CD14-positive monocyte (primary cell): Measurements from ENCODE around the gene CLEC3A. TPM values are rescaled to one million over a fixed set of nuclear protein-coding genes. Genes with fewer than 3 reads are reported as not detected.

ENCODE experiments used
- DNase-seq, 3 donors: peaks; one replicate each; pipeline ENCODE4 v3.0.0-alpha.2; 2011 to 2022
- H2AFZ ChIP-seq: 2 replicates; pipeline ENCODE4 v1.6.0; 2012; ENCODE audit warnings: mild to moderate bottlenecking, low read depth, low read length, inconsistent platforms; ENCODE audit not compliant: insufficient read depth, poor library complexity, severe bottlenecking
- H3K27ac ChIP-seq, 2 donors: 1 replicate in 1 of 2; 2 replicates in 1 of 2; pipeline ENCODE4 v1.5.1; 2012 to 2013; ENCODE audit warnings: low read length in 2 of 2, control low read depth in 1 of 2, inconsistent platforms in 1 of 2, low read depth in 1 of 2, mild to moderate bottlenecking in 1 of 2
- H3K27me3 ChIP-seq, 2 donors: one replicate each; pipeline versions ENCODE4 v1.6.0 to v1.6.1; 2011 to 2013; ENCODE audit warnings: low read length in 2 of 2; ENCODE audit not compliant: control insufficient read depth in 2 of 2, insufficient read depth in 2 of 2
- H3K36me3 ChIP-seq, 2 donors: replicated peaks in 1 of 2; 1 replicate in 1 of 2; 2 replicates in 1 of 2; pipeline versions ENCODE4 v1.5.1 to v1.6.1; 2012 to 2013; ENCODE audit warnings: low read length in 2 of 2, control low read depth in 1 of 2, inconsistent platforms in 1 of 2, mild to moderate bottlenecking in 1 of 2; ENCODE audit not compliant: insufficient read depth in 2 of 2, control insufficient read depth in 1 of 2
- H3K4me1 ChIP-seq, 2 donors: 1 replicate in 1 of 2; 2 replicates in 1 of 2; pipeline versions ENCODE4 v1.5.1 to v1.6.1; 2012 to 2013; ENCODE audit warnings: low read length in 2 of 2, control low read depth in 1 of 2, inconsistent platforms in 1 of 2, mild to moderate bottlenecking in 1 of 2, moderate library complexity in 1 of 2; ENCODE audit not compliant: insufficient read depth in 2 of 2, control insufficient read depth in 1 of 2
- H3K4me2 ChIP-seq: replicated peaks from 2 replicates; pipeline ENCODE3; 2012; ENCODE audit warnings: low read length, moderate library complexity, mild to moderate bottlenecking; ENCODE audit not compliant: poor library complexity, severe bottlenecking; ENCODE audit errors: extremely low read depth
- H3K4me3 ChIP-seq, 3 experiments: fragments of 200-600 bp in 1 of 3; sonication (generic) in 1 of 3; replicated peaks in 1 of 3; 1 replicate in 2 of 3; 2 replicates in 1 of 3; pipeline ENCODE4 v1.5.1; 2011 to 2013; ENCODE audit warnings: low read length in 3 of 3, mild to moderate bottlenecking in 3 of 3, control low read depth in 2 of 3, low read depth in 2 of 3, inconsistent platforms in 1 of 3, moderate library complexity in 1 of 3
- H3K79me2 ChIP-seq: 2 replicates; pipeline ENCODE4 v1.6.0; 2012; ENCODE audit warnings: mild to moderate bottlenecking, control low read depth, inconsistent platforms, low read length, moderate library complexity; ENCODE audit not compliant: insufficient read depth
- H3K9ac ChIP-seq: 2 replicates; pipeline ENCODE4 v1.6.0; 2017; ENCODE audit warnings: low read length, mild to moderate bottlenecking; ENCODE audit not compliant: insufficient read depth, poor library complexity, severe bottlenecking
- H3K9me3 ChIP-seq, 2 donors: replicated peaks in 1 of 2; 1 replicate in 1 of 2; 2 replicates in 1 of 2; pipeline versions ENCODE4 v1.5.1 to v1.6.1; 2012 to 2013; ENCODE audit warnings: low read length in 2 of 2, control low read depth in 1 of 2; ENCODE audit not compliant: control insufficient read depth in 1 of 2, insufficient read depth in 1 of 2
- H4K20me1 ChIP-seq: 2 replicates; pipeline ENCODE4 v1.6.0; 2012; ENCODE audit warnings: mild to moderate bottlenecking, low read length, control low read depth, moderate library complexity; ENCODE audit not compliant: insufficient read depth
- H3K27ac Mint-ChIP-seq, 7 donors: one replicate each; pipeline ENCODE4 v1.8.0; 2020; ENCODE audit warnings: mild to moderate bottlenecking in 7 of 7, mixed read lengths in 7 of 7, moderate library complexity in 6 of 7, inconsistent platforms in 2 of 7
- H3K27me3 Mint-ChIP-seq, 3 donors: one replicate each; pipeline ENCODE4 v1.8.0; 2021 to 2022; ENCODE audit warnings: low read depth in 3 of 3, mild to moderate bottlenecking in 3 of 3, mixed read lengths in 3 of 3, moderate library complexity in 3 of 3, inconsistent platforms in 1 of 3
- H3K36me3 Mint-ChIP-seq, 2 donors: one replicate each; pipeline ENCODE4 v1.8.0; 2020; ENCODE audit warnings: mixed read lengths in 2 of 2, inconsistent platforms in 1 of 2, mild to moderate bottlenecking in 1 of 2
- H3K4me1 Mint-ChIP-seq: one replicate; pipeline ENCODE4 v1.8.0; 2020; ENCODE audit warnings: mild to moderate bottlenecking, mixed read lengths
- H3K4me3 Mint-ChIP-seq, 2 donors: one replicate each; pipeline ENCODE4 v1.8.0; 2020; ENCODE audit warnings: mild to moderate bottlenecking in 2 of 2, mixed read lengths in 2 of 2, moderate library complexity in 1 of 2
- H3K9me3 Mint-ChIP-seq, 7 donors: one replicate each; pipeline ENCODE4 v1.8.0; 2020 to 2022; ENCODE audit warnings: mixed read lengths in 7 of 7, mild to moderate bottlenecking in 6 of 7, moderate library complexity in 6 of 7, inconsistent platforms in 2 of 7
- CTCF ChIP-seq: fragments of 200-600 bp; IDR thresholded peaks from one replicate; pipeline ENCODE4 v1.8.0; 2022; ENCODE audit warnings: antibody characterized with exemption, mild to moderate bottlenecking
- WGBS: methylation state at CpG from one replicate; pipeline ENCODE4 v1.1.5; 2013; ENCODE audit warnings: missing lambda C conversion rate; ENCODE audit not compliant: insufficient coverage; 5-methylcytosine and 5-hydroxymethylcytosine counted together
- intact Hi-C, 2 donors: fragments of 100-400 bp; cut with micrococcal nuclease; formaldehyde crosslinking; loops; one replicate each; pipeline versions ENCODE4 v1.15.0 to v1.15.1; 2023
- polyA minus RNA-seq: library from RNA; depleted of rRNA, polyadenylated mRNA; stranded (reverse); fragments of >200 nt; gene quantifications from 2 replicates; pipeline ENCODE4 v1.2.3, GENCODE V29; 2012
- polyA plus RNA-seq, 3 donors: library from polyadenylated mRNA; depleted of rRNA in 1 of 3; unstranded in 2 of 3; stranded (reverse) in 1 of 3; fragments of 300-500 nt in 2 of 3; fragments of >200 nt in 1 of 3; fragmentation: Illumina TruSeq in 2 of 3; gene quantifications; 1 replicate in 2 of 3; 2 replicates in 1 of 3; pipeline ENCODE4 v1.2.3, GENCODE V29; 2012 to 2021
- total RNA-seq, 12 experiments: library from RNA in 1 of 12; stranded (reverse) in 1 of 12; fragments of 120-200 nt in 1 of 12; gene quantifications; one replicate each; pipeline ENCODE4 v1.2.4 and lab custom pipeline; 2013 to 2026; ENCODE audit warnings: mixed read lengths in 6 of 12, inconsistent platforms in 1 of 12

The CLEC3A gene
- not detected for total RNA-seq (2013)
- polyA plus RNA-seq (not detected), polyA minus RNA-seq (not detected in 2 replicates), total RNA-seq (lab: John Stamatoyannopoulos, UW) (0 to 0.81 (median 0) reads per million in 11 experiments)

GRCh38 chr16:78022347-78023060 is at the start of gene CLEC3A:
TSS of gene CLEC3A (plus strand) at chr16:78022548. CDS start at chr16:78022627, 79 bp downstream.
- H3K4me3 Mint-ChIP-seq, result no peak within 1 kb of the TSS
- H3K36me3 Mint-ChIP-seq, result no peaks in the 10 kb centered on the region
- H3K27ac Mint-ChIP-seq, result no peak within 1 kb of the TSS
- no peak within 1 kb of the TSS for H3K4me2 ChIP-seq
- H4K20me1 ChIP-seq, result no peaks in the 10 kb centered on the region
- no peaks in the 10 kb centered on the region for H3K36me3 ChIP-seq
- H3K9me3 ChIP-seq, result no peaks in the 10 kb centered on the region
- no peak within 1 kb of the TSS for H2AFZ ChIP-seq
- no peaks in the 10 kb centered on the region for H3K4me1 ChIP-seq
- H3K9me3 Mint-ChIP-seq, result peaks cover 0 to 2% (median 2%) of the 10 kb centered on the region in 7 donors
- no peaks in the 10 kb centered on the region for H3K79me2 ChIP-seq
- TF ChIP-seq CTCF, result no peak
- H3K27me3 ChIP-seq, result no peaks in the 10 kb centered on the region
- H3K9ac ChIP-seq, result no peak within 1 kb of the TSS
- WGBS, result 68% methylated on average over 2 of the region's 5 CpGs
- H3K27me3 Mint-ChIP-seq, result peaks cover 0 to 3% (median 3%) of the 10 kb centered on the region in 3 donors
- no peak for DNase-seq
- intact Hi-C loops, result no loop called here
- no peak within 1 kb of the TSS for H3K4me3 ChIP-seq
- no peaks in the 10 kb centered on the region for H3K4me1 Mint-ChIP-seq
- no peak within 1 kb of the TSS for H3K27ac ChIP-seq

- H3K27ac Mint-ChIP-seq, result no peak overlapping the region
These were observed 47.5 kb upstream of the CLEC3A start for GRCh38 chr16:77974883-77975282.

More at GRCh38 chr16:77974883-77975282, 47.5 kb upstream of the CLEC3A start:
- Mint-ChIP-seq H3K9me3 (peaks cover 0 to 3% (median 0%) of the 10 kb centered on the region in 7 donors), H3K36me3 (no peaks in the 10 kb centered on the region), H3K27me3 (peaks cover 2 to 6% (median 6%) of the 10 kb centered on the region in 3 donors), H3K4me1 (peaks cover 6% of the 10 kb centered on the region), H3K4me3 (no peak overlapping the region)
- peaks cover 6 to 7% of the 10 kb centered on the region in 2 donors for H3K4me1 ChIP-seq
- intact Hi-C loops, result no loop called here
- H3K27ac ChIP-seq, result no peak overlapping the region
- no peaks in the 10 kb centered on the region for H3K27me3 ChIP-seq
- no peak for TF ChIP-seq CTCF
- H3K4me3 ChIP-seq, result no peak overlapping the region
- H3K9me3 ChIP-seq, result no peaks in the 10 kb centered on the region
- no peaks in the 10 kb centered on the region for H3K79me2 ChIP-seq
- H3K9ac ChIP-seq, result no peak overlapping the region
- no peak overlapping the region for H3K4me2 ChIP-seq
- no peaks in the 10 kb centered on the region for H3K36me3 ChIP-seq
- no peaks in the 10 kb centered on the region for H4K20me1 ChIP-seq
- WGBS, result 82% methylated on average over 2 of the region's 5 CpGs
- no peak for DNase-seq
- no peak overlapping the region for H2AFZ ChIP-seq
